Measurements from ENCODE around the gene FAM217B.

FAM217B gene

DNA sequence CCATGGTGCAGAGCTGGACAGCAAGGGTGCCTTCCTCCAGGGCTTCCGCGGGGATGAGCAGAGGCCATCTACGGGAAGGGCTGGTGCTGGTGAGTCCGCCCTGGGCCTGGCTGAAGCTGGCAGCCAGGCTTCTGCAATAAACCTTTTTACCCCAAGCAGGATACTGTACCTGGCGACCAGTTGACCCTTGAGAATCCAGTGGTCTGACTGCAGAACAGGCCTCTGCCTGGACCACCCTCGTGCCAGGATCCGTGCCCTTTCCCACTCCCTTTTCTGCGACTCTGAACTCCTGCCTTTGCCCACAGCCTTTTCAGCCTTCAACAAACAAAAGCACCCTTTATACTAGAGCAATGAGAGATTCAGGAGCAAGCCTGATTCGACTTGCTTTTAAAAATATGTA, 36.9 kb downstream of the FAM217B start:
- no peak for DNase-seq

GRCh38 chr20:59983076-59983475, 42.9 kb downstream of the FAM217B start:
- DNase-seq, result no peak

DNA sequence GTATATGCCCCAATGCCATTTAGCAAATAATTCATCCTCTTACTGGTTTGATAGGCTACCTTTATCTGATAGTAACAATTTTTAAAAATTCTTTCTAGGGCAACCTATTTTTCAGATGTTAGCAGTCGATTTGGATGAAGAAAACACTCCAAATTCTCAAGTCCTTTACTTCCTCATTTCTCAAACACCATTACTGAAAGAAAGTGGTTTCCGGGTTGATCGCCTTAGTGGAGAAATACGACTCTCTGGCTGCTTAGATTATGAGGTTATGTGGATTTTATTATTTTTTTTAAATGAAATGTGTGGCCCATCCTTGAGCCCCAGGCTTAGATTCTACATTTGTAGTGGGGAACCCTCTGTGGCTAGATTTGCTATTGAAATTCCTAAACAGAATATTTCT, 44.4 kb downstream of the FAM217B start:
- DNase-seq, result no peak

DNA sequence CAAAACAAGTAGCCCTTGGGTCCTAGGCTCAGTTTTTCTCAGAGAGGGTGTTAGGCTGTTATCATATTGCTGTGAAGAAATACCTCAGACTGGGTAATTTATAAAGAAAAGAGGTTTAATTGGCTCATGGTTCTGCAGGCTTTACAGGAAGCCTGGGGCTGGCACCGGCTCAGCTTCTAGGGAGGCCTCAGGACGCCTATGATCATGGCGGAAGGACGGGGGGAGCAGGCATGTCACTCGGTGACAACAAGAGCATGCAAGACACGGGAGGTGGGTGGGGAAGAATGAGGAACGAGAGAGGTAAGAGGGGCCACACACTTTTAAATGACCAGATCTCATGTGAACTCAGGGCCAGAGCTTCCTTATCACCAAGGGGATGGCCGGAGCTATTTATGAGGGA, 45.0 kb downstream of the FAM217B start:
- DNase-seq, result no peak

GRCh38 chr20:59985864-59986263, 45.7 kb downstream of the FAM217B start:
- DNase-seq, result peak; percentile 4

GRCh38 chr20:59987135-59987534, 46.9 kb downstream of the FAM217B start:
- peak; percentile 75 for DNase-seq

- DNase-seq, result no peak
Observed at GRCh38 chr20:59988141-59988540, 48.0 kb downstream of the FAM217B start.

DNA sequence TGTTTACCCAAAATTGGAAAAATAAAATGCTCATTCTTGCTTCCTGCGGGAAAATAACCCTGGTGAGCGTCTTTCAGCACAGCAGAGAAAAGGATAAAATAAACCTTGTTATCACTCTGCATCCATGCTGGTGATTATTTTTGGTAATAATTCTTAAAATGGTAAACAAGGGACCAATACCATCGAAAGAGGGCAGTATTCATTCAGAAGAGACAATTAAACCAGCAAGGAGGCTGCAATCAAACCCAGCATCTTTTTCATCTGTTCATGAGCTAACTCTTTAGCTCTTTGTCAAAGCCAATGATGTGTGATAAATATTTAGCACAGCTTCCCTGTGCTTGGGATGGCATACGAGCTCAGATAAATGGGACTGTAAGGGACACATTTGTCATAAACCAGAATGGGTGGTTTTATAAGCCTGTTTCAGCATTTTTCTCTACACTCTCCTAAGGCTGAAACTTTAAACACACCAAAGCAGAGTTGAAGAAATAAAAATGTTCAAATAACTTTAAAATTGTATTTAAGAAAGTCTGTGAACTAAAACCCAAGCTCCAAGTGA, 52.4 kb downstream of the FAM217B start:
- DNase-seq, result no peak

- no peak for DNase-seq
Observed at GRCh38 chr20:59993736-59994430, 53.7 kb downstream of the FAM217B start.

- no peak for DNase-seq
Observed at GRCh38 chr20:59994697-59995122, 54.5 kb downstream of the FAM217B start.

DNA sequence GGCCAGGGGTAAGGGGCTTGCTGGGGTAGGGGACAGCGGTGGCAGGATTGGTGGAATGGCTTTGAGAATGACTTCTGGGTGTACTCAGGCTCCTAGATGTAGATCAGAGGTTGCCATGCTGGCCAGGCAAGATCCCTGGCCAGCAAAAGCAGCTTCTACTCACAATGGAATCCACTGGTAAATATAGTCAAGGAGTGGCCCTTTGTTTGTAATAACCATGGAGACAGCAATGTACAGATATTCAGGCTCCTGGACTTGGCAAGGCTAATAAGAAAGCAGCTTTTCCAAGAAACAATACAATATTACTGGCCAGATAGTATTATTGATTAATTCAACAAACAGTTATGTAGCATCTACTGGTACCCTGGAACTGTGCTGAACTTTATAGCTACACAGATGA, 55.9 kb downstream of the FAM217B start:
- DNase-seq, result no peak

GRCh38 chr20:59997896-59998295, 57.7 kb downstream of the FAM217B start:
- DNase-seq, result no peak

Measured in NCI-H2171 (cell line).